Endometrial microvascular endothelial cells (primary cell): ENCODE measurements around the gene OR2T11. TPM values are rescaled to one million over a fixed set of nuclear protein-coding genes. Genes with fewer than 3 reads are reported as not detected.

Experiments used
- total RNA-seq: library from RNA; depleted of rRNA; stranded (reverse); fragments of >200 nt; gene quantifications from one replicate; pipeline ENCODE4 v1.2.3, GENCODE V29; 2015; ENCODE audit errors: inconsistent ontology term

Gene OR2T11
- total RNA-seq, 1 donor from 2014 or later: not detected

Other genes with a start within 250 kb of the OR2T11 start
- gene OR2T1, start 232.0 kb downstream of the OR2T11 start, total RNA-seq: not detected
- gene OR2T2, start 189.5 kb downstream of the OR2T11 start, total RNA-seq: not detected
- not detected for gene OR2T3, start 161.7 kb downstream of the OR2T11 start, total RNA-seq
- not detected for gene OR2T5, start 146.5 kb downstream of the OR2T11 start, total RNA-seq
- gene OR2G6, start 127.0 kb downstream of the OR2T11 start, total RNA-seq: not detected
- gene OR2T29, start 72.3 kb downstream of the OR2T11 start, total RNA-seq: not detected
- gene OR2T34, start 60.3 kb downstream of the OR2T11 start, total RNA-seq: not detected
- not detected for gene OR2T10, start 37.4 kb downstream of the OR2T11 start, total RNA-seq
- not detected for gene OR2T35, start 10.2 kb upstream of the OR2T11 start, total RNA-seq
- gene OR2T27, start 20.4 kb upstream of the OR2T11 start, total RNA-seq: not detected
- not detected for gene OR14I1, start 67.7 kb upstream of the OR2T11 start, total RNA-seq
- gene LYPD8, start 120.7 kb upstream of the OR2T11 start, total RNA-seq: not detected
- 23.0 TPM for gene SH3BP5L, start 190.8 kb upstream of the OR2T11 start, total RNA-seq
- gene ZNF672, start 203.1 kb upstream of the OR2T11 start, total RNA-seq: 29.5 TPM
- gene ZNF692, start 224.0 kb upstream of the OR2T11 start, total RNA-seq: 43.8 TPM